Measurements from ENCODE around the gene MAD1L1. TPM values are rescaled to one million over a fixed set of nuclear protein-coding genes. Genes with fewer than 3 reads are reported as not detected.

The MAD1L1 gene
- total RNA-seq, 1 experiment from 2014 or later, result 38.5 TPM

DNA sequence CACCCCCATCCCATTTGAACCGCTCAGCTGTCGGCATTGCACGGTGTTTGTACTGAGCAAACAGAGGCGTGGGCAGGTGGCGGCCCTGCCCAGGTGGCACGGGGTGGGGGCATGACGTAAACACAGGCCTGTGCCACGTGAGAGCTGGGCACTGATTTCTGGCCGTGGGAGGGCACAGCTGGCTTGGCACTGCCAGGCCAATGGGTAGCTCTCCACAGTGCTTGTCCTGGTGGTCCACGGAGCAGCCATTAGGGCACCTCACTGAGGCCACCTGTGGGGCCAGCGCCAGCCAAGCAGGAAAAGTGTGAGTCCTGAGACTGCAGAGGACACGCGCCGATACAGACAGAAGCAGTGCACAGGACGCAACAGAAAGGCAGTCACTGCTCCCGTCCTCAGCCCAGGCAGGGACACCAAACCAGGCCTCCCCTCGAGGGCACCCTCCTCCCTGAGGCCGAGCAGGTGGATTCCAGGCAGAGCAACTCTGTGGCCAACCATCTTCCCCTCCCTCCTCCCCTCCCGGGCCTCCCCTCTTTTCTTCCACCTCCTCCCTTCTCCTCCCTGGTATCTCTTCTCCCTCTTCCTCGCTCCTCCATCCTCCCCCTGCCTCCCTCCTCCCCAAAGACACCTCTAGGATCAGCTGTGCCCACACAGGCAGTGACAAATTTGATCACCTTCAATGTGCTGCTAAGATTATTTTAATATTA, 303.9 kb downstream of the MAD1L1 start:
- no peaks in the 10 kb centered on the region for H4K20me1 ChIP-seq (ENCODE audit: insufficient read depth)
- ChIA-PET RAD21 (ENCODE audit: low non-redundant PET in 1 of 2, low total read pairs in 2 of 2, uncharacterized antibody in 2 of 2, unreplicated experiment in 2 of 2) (no interaction called here), CTCF (no interaction called here), POLR2A (no interaction called here)
- H3K4me3 ChIP-seq (replicated peaks in 1 of 2; ENCODE audit: low read depth in 1 of 2, low read length in 2 of 2), result no peak overlapping the region
- BruUV-seq (replicated peaks), result no TSS peak
- TF ChIP-seq TCF7L2 (IDR thresholded peaks at IDR 0.05; ENCODE audit: borderline replicate concordance, extremely low read depth, insufficient read depth, insufficient read length), result no peak
- TF ChIP-seq RAD21 (IDR thresholded peaks at IDR 0.05; ENCODE audit: low read depth), result no peak
- TF ChIP-seq ZNF274 (IDR thresholded peaks at IDR 0.05; ENCODE audit: low read depth, low read length), result no peak
- no peak for TF ChIP-seq EGR1 (IDR thresholded peaks at IDR 0.05; ENCODE audit: low read depth)
- TF ChIP-seq ZFX (IDR thresholded peaks at IDR 0.05), result no peak
- TF ChIP-seq FOSL1 (IDR thresholded peaks at IDR 0.05; ENCODE audit: low read depth), result no peak
- TF ChIP-seq, protein P1, sequence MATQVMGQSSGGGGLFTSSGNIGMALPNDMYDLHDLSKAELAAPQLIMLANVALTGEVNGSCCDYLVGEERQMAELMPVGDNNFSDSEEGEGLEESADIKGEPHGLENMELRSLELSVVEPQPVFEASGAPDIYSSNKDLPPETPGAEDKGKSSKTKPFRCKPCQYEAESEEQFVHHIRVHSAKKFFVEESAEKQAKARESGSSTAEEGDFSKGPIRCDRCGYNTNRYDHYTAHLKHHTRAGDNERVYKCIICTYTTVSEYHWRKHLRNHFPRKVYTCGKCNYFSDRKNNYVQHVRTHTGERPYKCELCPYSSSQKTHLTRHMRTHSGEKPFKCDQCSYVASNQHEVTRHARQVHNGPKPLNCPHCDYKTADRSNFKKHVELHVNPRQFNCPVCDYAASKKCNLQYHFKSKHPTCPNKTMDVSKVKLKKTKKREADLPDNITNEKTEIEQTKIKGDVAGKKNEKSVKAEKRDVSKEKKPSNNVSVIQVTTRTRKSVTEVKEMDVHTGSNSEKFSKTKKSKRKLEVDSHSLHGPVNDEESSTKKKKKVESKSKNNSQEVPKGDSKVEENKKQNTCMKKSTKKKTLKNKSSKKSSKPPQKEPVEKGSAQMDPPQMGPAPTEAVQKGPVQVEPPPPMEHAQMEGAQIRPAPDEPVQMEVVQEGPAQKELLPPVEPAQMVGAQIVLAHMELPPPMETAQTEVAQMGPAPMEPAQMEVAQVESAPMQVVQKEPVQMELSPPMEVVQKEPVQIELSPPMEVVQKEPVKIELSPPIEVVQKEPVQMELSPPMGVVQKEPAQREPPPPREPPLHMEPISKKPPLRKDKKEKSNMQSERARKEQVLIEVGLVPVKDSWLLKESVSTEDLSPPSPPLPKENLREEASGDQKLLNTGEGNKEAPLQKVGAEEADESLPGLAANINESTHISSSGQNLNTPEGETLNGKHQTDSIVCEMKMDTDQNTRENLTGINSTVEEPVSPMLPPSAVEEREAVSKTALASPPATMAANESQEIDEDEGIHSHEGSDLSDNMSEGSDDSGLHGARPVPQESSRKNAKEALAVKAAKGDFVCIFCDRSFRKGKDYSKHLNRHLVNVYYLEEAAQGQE (IDR thresholded peaks at IDR 0.05; ENCODE audit: low read depth), result no peak
- TF ChIP-seq POLR2A (IDR thresholded peaks at IDR 0.05; ENCODE audit: borderline replicate concordance, extremely low read depth, insufficient read depth, insufficient read length), result no peak
- no peak for TF ChIP-seq SRF (IDR thresholded peaks at IDR 0.05; ENCODE audit: low read depth)
- no peak for TF ChIP-seq SIN3A (IDR thresholded peaks at IDR 0.05; ENCODE audit: low read depth)
- TF ChIP-seq EZH2phosphoT487 (IDR thresholded peaks at IDR 0.05; ENCODE audit: borderline replicate concordance), result no peak
- no peak for TF ChIP-seq JUND (IDR thresholded peaks at IDR 0.05)
- TF ChIP-seq EZH2 (IDR thresholded peaks at IDR 0.05), result no peak
- TF ChIP-seq, protein P2, sequence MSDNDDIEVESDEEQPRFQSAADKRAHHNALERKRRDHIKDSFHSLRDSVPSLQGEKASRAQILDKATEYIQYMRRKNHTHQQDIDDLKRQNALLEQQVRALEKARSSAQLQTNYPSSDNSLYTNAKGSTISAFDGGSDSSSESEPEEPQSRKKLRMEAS (IDR thresholded peaks at IDR 0.05), result no peak
- TF ChIP-seq ATF3 (IDR thresholded peaks at IDR 0.05), result no peak
- no peak for TF ChIP-seq ELF1 (IDR thresholded peaks at IDR 0.05; ENCODE audit: borderline replicate concordance, low read depth)
- H2AFZ ChIP-seq (ENCODE audit: low read depth, low read length, poor library complexity, severe bottlenecking), result no peak overlapping the region
- H3K9ac ChIP-seq (ENCODE audit: low read length), result no peak overlapping the region
- H3K79me2 ChIP-seq (ENCODE audit: insufficient read depth, low read length), result no peaks in the 10 kb centered on the region
- no peak overlapping the region for H3K4me2 ChIP-seq (ENCODE audit: low read length)
- intact Hi-C loops (cut with micrococcal nuclease), result loop anchor here (5.0 kb wide), 1 partner anchor 419 kb away; no protein-coding TSS in a partner anchor
- no peaks in the 10 kb centered on the region for H3K4me1 ChIP-seq (ENCODE audit: control insufficient read depth in 1 of 2, insufficient read depth in 2 of 2, low read length in 2 of 2)
- no peaks in the 10 kb centered on the region for H3K9me2 ChIP-seq (ENCODE audit: insufficient read depth)
- no peaks in the 10 kb centered on the region for H3K27me3 ChIP-seq (ENCODE audit: insufficient read depth, low read length)
- ATAC-seq, result no peak
- H3K27ac ChIP-seq (ENCODE audit: low read depth, low read length), result no peak overlapping the region
- DNase-seq (ENCODE audit: low read depth, low spot score), result no peak
- H3K36me3 ChIP-seq (ENCODE audit: control insufficient read depth in 1 of 2, insufficient read depth in 2 of 2, low read length in 2 of 2), result no peaks in the 10 kb centered on the region
- no peaks in the 10 kb centered on the region for H3K9me3 ChIP-seq (ENCODE audit: control insufficient read depth in 1 of 2, insufficient read depth in 1 of 2, low read depth in 1 of 2, low read length in 2 of 2)
